HepG2 (cell line): Measurements from ENCODE around the gene MAB21L4. TPM values are rescaled to one million over a fixed set of nuclear protein-coding genes. Genes with fewer than 3 reads are reported as not detected.

Source experiments
- ATAC-seq: fragments of 200-7000 bp; cut with Tn5 transposase; 3 replicates; pipeline ENCODE4 v1.9.1; 2020; ENCODE audit warnings: mild to moderate bottlenecking, moderate library complexity
- BruUV-seq: library from RNA; stranded (reverse); fragments of 400-500 nt; replicated peaks from 2 replicates; lab custom pipeline; 2021; lab: Mats Ljungman, UMichigan
- CTCF ChIA-PET: fragments of 300-600 bp; formaldehyde crosslinking; extraction: SDS; loops from one replicate; lab custom pipeline; 2021; ENCODE audit warnings: low total read pairs, inconsistent platforms, low intra/inter-chr PET ratio; lab: Yijun Ruan, JAX
- POLR2A ChIA-PET: fragments of 350-600 bp; sonication (Branson Sonifier 250); formaldehyde crosslinking; loops from one replicate; lab custom pipeline; 2020; ENCODE audit warnings: antibody characterized with exemption, inconsistent platforms; lab: Yijun Ruan, JAX
- DNase-seq: peaks from one replicate; pipeline ENCODE4 v3.0.0-alpha.2; 2015; ENCODE audit warnings: low spot score
- FAIRE-seq: peaks from 3 replicates; lab custom pipeline; 2011; peaks lifted over from hg19 to GRCh38; lab: Jason Lieb, UNC
- H2AFZ ChIP-seq: one replicate; pipeline ENCODE4 v1.6.1; 2011; ENCODE audit warnings: low read length, inconsistent platforms
- H3K27ac ChIP-seq: fragments of 300-600 bp; 3 replicates; pipeline ENCODE4 v1.8.0; 2011; ENCODE audit warnings: mixed run types, mild to moderate bottlenecking, mixed read lengths, low read length, inconsistent platforms; ENCODE audit not compliant: insufficient read depth; ENCODE audit errors: extremely low read length
- H3K27me3 ChIP-seq, 2 experiments: fragments of 200-600 bp in 1 of 2; 2 replicates in 1 of 2; 3 replicates in 1 of 2; pipeline versions ENCODE4 v1.6.0 to v1.8.0; 2011; ENCODE audit warnings: low read length in 2 of 2, mild to moderate bottlenecking in 2 of 2, moderate library complexity in 2 of 2, inconsistent platforms in 1 of 2; ENCODE audit not compliant: insufficient read depth in 2 of 2, control insufficient read depth in 1 of 2
- H3K36me3 ChIP-seq, 2 experiments: fragments of 200-600 bp in 1 of 2; replicated peaks in 1 of 2; 2 replicates in 1 of 2; 3 replicates in 1 of 2; pipeline versions ENCODE4 v1.5.1 to v1.8.0; 2011; ENCODE audit warnings: low read length in 2 of 2, inconsistent platforms in 1 of 2; ENCODE audit not compliant: insufficient read depth in 2 of 2, control insufficient read depth in 1 of 2
- H3K4me1 ChIP-seq: 2 replicates; pipeline ENCODE4 v1.5.1; 2012; ENCODE audit warnings: low read length, inconsistent platforms; ENCODE audit not compliant: insufficient read depth
- H3K4me2 ChIP-seq: 2 replicates; pipeline ENCODE4 v1.6.0; 2011; ENCODE audit warnings: low read depth, low read length, inconsistent platforms
- H3K4me3 ChIP-seq, 3 experiments: fragments of 200-600 bp in 1 of 3; sonication (generic), shearing (Covaris generic) in 1 of 3; replicated peaks in 1 of 3; 2 replicates each; pipeline ENCODE4 v1.5.1; 2011 to 2016; ENCODE audit warnings: low read length in 3 of 3, inconsistent platforms in 2 of 3, low read depth in 2 of 3, mild to moderate bottlenecking in 2 of 3, control low read depth in 1 of 3, mixed read lengths in 1 of 3; ENCODE audit not compliant: insufficient read depth in 1 of 3
- H3K79me2 ChIP-seq: one replicate; pipeline ENCODE4 v1.6.1; 2011; ENCODE audit warnings: low read length, inconsistent platforms; ENCODE audit not compliant: insufficient read depth
- H3K9ac ChIP-seq: 2 replicates; pipeline ENCODE4 v1.6.0; 2011; ENCODE audit warnings: mild to moderate bottlenecking, low read depth, low read length, inconsistent platforms; ENCODE audit not compliant: insufficient read depth
- H3K9me3 ChIP-seq: 2 replicates; pipeline ENCODE4 v1.5.1; 2012; ENCODE audit warnings: mild to moderate bottlenecking, low read length
- H4K20me1 ChIP-seq: 2 replicates; pipeline ENCODE4 v1.6.0; 2011; ENCODE audit warnings: inconsistent platforms, mild to moderate bottlenecking, low read length, moderate library complexity; ENCODE audit not compliant: insufficient read depth
- GTF3A ChIP-seq: sonication (generic); formaldehyde crosslinking; conservative IDR thresholded peaks from 2 replicates; pipeline ENCODE4 v1.4.0; 2020; ENCODE audit warnings: mild to moderate bottlenecking, missing genetic modification reagents
- MEF2D ChIP-seq: sonication (generic); formaldehyde crosslinking; IDR thresholded peaks from 2 replicates; pipeline ENCODE4 v1.5.1; 2020; ENCODE audit warnings: mild to moderate bottlenecking, missing genetic modification reagents
- PHF5A ChIP-seq: IDR thresholded peaks from one replicate; pipeline ENCODE4 v1.6.1; 2018; ENCODE audit warnings: low read depth, missing genetic modification reagents; ENCODE audit not compliant: unreplicated experiment
- RARA ChIP-seq: IDR thresholded peaks from 2 replicates; pipeline ENCODE4 v1.6.1; 2016; ENCODE audit warnings: missing genetic modification reagents, missing compliant biosample characterization
- RARG ChIP-seq: sonication (generic); formaldehyde crosslinking; IDR thresholded peaks from 2 replicates; pipeline ENCODE4 v1.4.0; 2020; ENCODE audit warnings: low read depth, mild to moderate bottlenecking, missing genetic modification reagents
- REPIN1 ChIP-seq: sonication (generic); formaldehyde crosslinking; IDR thresholded peaks from 2 replicates; pipeline ENCODE4 v1.8.0; 2022; ENCODE audit warnings: missing genetic modification reagents, low read depth, mild to moderate bottlenecking, borderline replicate concordance
- SNAI1 ChIP-seq: sonication (generic); formaldehyde crosslinking; IDR thresholded peaks from 2 replicates; pipeline ENCODE4 v1.5.0; 2020; ENCODE audit warnings: mild to moderate bottlenecking, missing genetic modification reagents, borderline replicate concordance
- ZNF317 ChIP-seq: sonication (generic); formaldehyde crosslinking; IDR thresholded peaks from 2 replicates; pipeline ENCODE4 v1.5.0; 2020; ENCODE audit warnings: mild to moderate bottlenecking, missing genetic modification reagents
- ZNF354B ChIP-seq: sonication (generic); formaldehyde crosslinking; IDR thresholded peaks from 2 replicates; pipeline ENCODE4 v1.8.0; 2022; ENCODE audit warnings: mild to moderate bottlenecking, missing genetic modification reagents
- ZNF367 ChIP-seq: sonication (generic); formaldehyde crosslinking; IDR thresholded peaks from 2 replicates; pipeline ENCODE4 v1.4.0; 2020; ENCODE audit warnings: missing genetic modification reagents, borderline replicate concordance
- ZNF672 ChIP-seq: sonication (generic); formaldehyde crosslinking; IDR thresholded peaks from 2 replicates; pipeline ENCODE4 v1.8.1; 2022; ENCODE audit warnings: missing genetic modification reagents
- WGBS: methylation state at CpG from one replicate; pipeline ENCODE4 v1.1.6; 2017; ENCODE audit warnings: low lambda C conversion rate; 5-methylcytosine and 5-hydroxymethylcytosine counted together
- in situ Hi-C: cut with HindIII; loops from 2 replicates; pipeline ENCODE4 v1.10.0; 2017; ENCODE audit warnings: low pct_unique_long_range_greater_than_20kb; ENCODE audit not compliant: extremely low pct_ligation_motif_present
- intact Hi-C: fragments of 100-400 bp; cut with micrococcal nuclease; formaldehyde crosslinking; loops from one replicate; pipeline ENCODE4 v1.10.0; 2022; ENCODE audit not compliant: unreplicated experiment
- polyA plus RNA-seq, 8 experiments: library from polyadenylated mRNA; depleted of rRNA in 3 of 8; stranded (reverse) in 7 of 8; unstranded in 1 of 8; fragments of >200 nt; fragmentation: Illumina TruSeq in 4 of 8; extraction: Trizol in 4 of 8; gene quantifications; 2 replicates each; pipeline versions ENCODE4 v1.2.1 to v1.2.3, GENCODE V29; 2011 to 2016; ENCODE audit warnings: low read depth in 4 of 8, missing spikeins in 1 of 8, mixed read lengths in 1 of 8; ENCODE audit not compliant: insufficient read depth in 1 of 8
- total RNA-seq, 5 experiments: library from RNA; depleted of rRNA; stranded (reverse); fragments of >200 nt; fragmentation: Illumina TruSeq; extraction: Trizol; gene quantifications; 2 replicates each; pipeline ENCODE4 v1.2.3, GENCODE V29; 2016; ENCODE audit warnings: low read depth in 1 of 5
- TF ChIP-seq, protein P1 (sequence below): sonication (generic); formaldehyde crosslinking; IDR thresholded peaks from 2 replicates; pipeline ENCODE4 v1.5.1; 2020; ENCODE audit warnings: mild to moderate bottlenecking, missing genetic modification reagents, moderate library complexity
- TF ChIP-seq, protein P2 (sequence below): sonication (generic); formaldehyde crosslinking; IDR thresholded peaks from 2 replicates; pipeline ENCODE4 v1.4.0; 2020; ENCODE audit warnings: missing genetic modification reagents, borderline replicate concordance
- TF ChIP-seq, protein P3 (sequence below): sonication (generic); formaldehyde crosslinking; IDR thresholded peaks from 2 replicates; pipeline ENCODE4 v1.8.1; 2023; ENCODE audit warnings: mild to moderate bottlenecking, missing genetic modification reagents
- TF ChIP-seq, protein P4 (sequence below): sonication (generic); formaldehyde crosslinking; IDR thresholded peaks from 2 replicates; pipeline ENCODE4 v1.8.0; 2022; ENCODE audit warnings: missing genetic modification reagents, low read depth, mild to moderate bottlenecking, borderline replicate concordance

MAB21L4 gene
- total and polyA plus RNA-seq, 2 of the 13 experiments (the other 11 are each of a cell fraction or from before 2014, with no cell fraction given), result 3.0 to 14.0 TPM

DNA sequence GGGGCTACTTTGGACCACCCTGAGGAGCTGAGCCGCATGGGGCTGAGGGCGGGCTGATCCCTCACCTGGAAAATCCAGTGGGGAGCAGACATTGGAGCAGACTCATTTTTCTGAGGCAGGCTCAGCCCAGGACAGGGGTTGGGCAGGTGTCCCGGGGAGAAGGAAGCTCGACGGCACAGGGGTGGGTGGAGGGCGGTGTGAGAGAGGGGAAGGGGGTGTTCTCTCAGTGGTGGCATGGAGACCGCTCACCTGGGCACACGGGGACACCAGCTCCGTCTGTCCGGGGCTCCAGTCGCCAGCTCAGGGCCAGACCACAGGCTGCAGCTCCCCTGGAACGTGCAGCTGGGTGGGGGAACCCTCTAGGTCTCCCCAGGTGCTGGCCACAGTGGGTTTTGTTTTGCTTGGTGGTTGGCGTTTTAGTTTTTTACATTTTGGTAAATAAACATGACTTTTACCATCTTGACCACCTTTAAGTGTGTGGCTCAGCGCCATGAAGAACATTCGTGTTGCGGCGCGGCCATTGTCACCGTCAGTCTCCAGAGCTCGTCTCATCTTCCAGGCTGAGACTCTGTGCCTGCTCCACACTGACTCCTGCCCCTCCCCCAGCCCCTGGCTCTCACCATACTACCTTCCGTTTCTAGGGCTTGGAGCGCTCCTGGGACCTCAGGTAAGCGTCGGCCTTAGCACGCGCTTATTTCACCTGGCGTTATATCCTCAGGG, 4.3 kb upstream of the MAB21L4 start:
- no peaks in the 10 kb centered on the region for H4K20me1 ChIP-seq
- H3K79me2 ChIP-seq, result no peaks in the 10 kb centered on the region
- no peaks in the 10 kb centered on the region for H3K36me3 ChIP-seq
- BruUV-seq, result no TSS peak
- H2AFZ ChIP-seq, result no peak overlapping the region
- peaks cover 9 to 40% of the 10 kb centered on the region in 2 experiments for H3K27me3 ChIP-seq
- ChIA-PET POLR2A (no interaction called here), CTCF (no interaction called here)
- TF ChIP-seq ZNF367 (CRISPR knock-in tag), result no peak
- no peak for TF ChIP-seq ZNF672
- TF ChIP-seq RARA (CRISPR knock-in tag), result no peak
- no peak for TF ChIP-seq RARG (CRISPR knock-in tag)
- TF ChIP-seq ZNF354B (CRISPR knock-in tag), result no peak
- TF ChIP-seq MEF2D (CRISPR knock-in tag), result no peak
- TF ChIP-seq SNAI1, result no peak
- no peak for TF ChIP-seq GTF3A (CRISPR knock-in tag)
- TF ChIP-seq PHF5A (CRISPR knock-in tag), result no peak
- no peak for TF ChIP-seq REPIN1 (CRISPR knock-in tag)
- TF ChIP-seq, protein P1, sequence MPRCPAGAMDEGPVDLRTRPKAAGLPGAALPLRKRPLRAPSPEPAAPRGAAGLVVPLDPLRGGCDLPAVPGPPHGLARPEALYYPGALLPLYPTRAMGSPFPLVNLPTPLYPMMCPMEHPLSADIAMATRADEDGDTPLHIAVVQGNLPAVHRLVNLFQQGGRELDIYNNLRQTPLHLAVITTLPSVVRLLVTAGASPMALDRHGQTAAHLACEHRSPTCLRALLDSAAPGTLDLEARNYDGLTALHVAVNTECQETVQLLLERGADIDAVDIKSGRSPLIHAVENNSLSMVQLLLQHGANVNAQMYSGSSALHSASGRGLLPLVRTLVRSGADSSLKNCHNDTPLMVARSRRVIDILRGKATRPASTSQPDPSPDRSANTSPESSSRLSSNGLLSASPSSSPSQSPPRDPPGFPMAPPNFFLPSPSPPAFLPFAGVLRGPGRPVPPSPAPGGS, result no peak
- TF ChIP-seq, protein P2, sequence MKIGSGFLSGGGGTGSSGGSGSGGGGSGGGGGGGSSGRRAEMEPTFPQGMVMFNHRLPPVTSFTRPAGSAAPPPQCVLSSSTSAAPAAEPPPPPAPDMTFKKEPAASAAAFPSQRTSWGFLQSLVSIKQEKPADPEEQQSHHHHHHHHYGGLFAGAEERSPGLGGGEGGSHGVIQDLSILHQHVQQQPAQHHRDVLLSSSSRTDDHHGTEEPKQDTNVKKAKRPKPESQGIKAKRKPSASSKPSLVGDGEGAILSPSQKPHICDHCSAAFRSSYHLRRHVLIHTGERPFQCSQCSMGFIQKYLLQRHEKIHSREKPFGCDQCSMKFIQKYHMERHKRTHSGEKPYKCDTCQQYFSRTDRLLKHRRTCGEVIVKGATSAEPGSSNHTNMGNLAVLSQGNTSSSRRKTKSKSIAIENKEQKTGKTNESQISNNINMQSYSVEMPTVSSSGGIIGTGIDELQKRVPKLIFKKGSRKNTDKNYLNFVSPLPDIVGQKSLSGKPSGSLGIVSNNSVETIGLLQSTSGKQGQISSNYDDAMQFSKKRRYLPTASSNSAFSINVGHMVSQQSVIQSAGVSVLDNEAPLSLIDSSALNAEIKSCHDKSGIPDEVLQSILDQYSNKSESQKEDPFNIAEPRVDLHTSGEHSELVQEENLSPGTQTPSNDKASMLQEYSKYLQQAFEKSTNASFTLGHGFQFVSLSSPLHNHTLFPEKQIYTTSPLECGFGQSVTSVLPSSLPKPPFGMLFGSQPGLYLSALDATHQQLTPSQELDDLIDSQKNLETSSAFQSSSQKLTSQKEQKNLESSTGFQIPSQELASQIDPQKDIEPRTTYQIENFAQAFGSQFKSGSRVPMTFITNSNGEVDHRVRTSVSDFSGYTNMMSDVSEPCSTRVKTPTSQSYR (CRISPR knock-in tag), result no peak
- TF ChIP-seq, protein P3, sequence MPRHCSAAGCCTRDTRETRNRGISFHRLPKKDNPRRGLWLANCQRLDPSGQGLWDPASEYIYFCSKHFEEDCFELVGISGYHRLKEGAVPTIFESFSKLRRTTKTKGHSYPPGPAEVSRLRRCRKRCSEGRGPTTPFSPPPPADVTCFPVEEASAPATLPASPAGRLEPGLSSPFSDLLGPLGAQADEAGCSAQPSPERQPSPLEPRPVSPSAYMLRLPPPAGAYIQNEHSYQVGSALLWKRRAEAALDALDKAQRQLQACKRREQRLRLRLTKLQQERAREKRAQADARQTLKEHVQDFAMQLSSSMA (CRISPR knock-in tag), result no peak
- TF ChIP-seq ZNF317, result no peak
- TF ChIP-seq, protein P4, sequence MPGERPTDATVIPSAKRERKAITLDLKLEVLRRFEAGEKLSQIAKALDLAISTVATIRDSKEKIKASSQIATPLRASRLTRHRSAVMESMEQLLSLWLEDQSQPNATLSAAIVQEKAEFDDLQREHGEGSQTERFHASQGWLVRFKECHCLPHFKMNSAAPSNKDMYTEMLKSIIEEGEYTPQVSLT (CRISPR knock-in tag), result no peak
- no peak overlapping the region for H3K4me2 ChIP-seq
- FAIRE-seq (no peak), DNase-seq (no peak), ATAC-seq (no peak)
- no peak overlapping the region for H3K4me3 ChIP-seq
- no peak overlapping the region for H3K27ac ChIP-seq
- in situ Hi-C loops, result loop anchor here (5.0 kb wide), 1 partner anchor 43 kb away; no protein-coding TSS in a partner anchor
- H3K9ac ChIP-seq, result no peak overlapping the region
- H3K9me3 ChIP-seq, result no peaks in the 10 kb centered on the region
- intact Hi-C loops, result no loop called here
- H3K4me1 ChIP-seq, result peaks cover 64% of the 10 kb centered on the region
- 69% methylated on average over 21 of the region's 27 CpGs for WGBS
